ENCODE results near the gene TAS2R38.
"Not testable (repeated sequence)": the region's sequence is repeated elsewhere in the genome, so short reads cannot be mapped to it uniquely, and the experiment has no call there.

TAS2R38 gene

GRCh38 chr7:141993354-141993753, 19.8 kb upstream of the TAS2R38 start:
- Histone ChIP-seq H2BK15ac (replicated peaks; ENCODE audit: low read depth) (no peak overlapping the region), H3K18ac (ENCODE audit: low read length) (no peak overlapping the region), H2AK5ac (ENCODE audit: low read length) (no peak overlapping the region), H3K27me3 (ENCODE audit: insufficient read depth, low read length, poor library complexity) (no peaks in the 10 kb centered on the region), H2BK120ac (ENCODE audit: low read depth, low read length) (no peak overlapping the region), H4K5ac (ENCODE audit: low read length) (no peak overlapping the region), H3K23ac (ENCODE audit: low read length) (no peak overlapping the region), H3K79me2 (ENCODE audit: control insufficient read depth, insufficient read depth, low read length) (no peaks in the 10 kb centered on the region), H2BK5ac (ENCODE audit: low read length) (no peak overlapping the region), H3K79me1 (ENCODE audit: low read length) (no peaks in the 10 kb centered on the region), H4K8ac (ENCODE audit: low read depth, low read length) (no peak overlapping the region), H3K4me3 (ENCODE audit: low read length) (no peak overlapping the region), H3K9ac (ENCODE audit: low read length) (no peak overlapping the region), H3K27ac (ENCODE audit: low read depth, low read length) (no peak overlapping the region), H3K4me1 (ENCODE audit: control insufficient read depth, low read depth, low read length) (no peaks in the 10 kb centered on the region), H3K4me2 (ENCODE audit: low read length) (no peak overlapping the region), H3K56ac (ENCODE audit: low read length) (no peak overlapping the region), H3K4ac (ENCODE audit: low read depth, low read length) (no peak overlapping the region), H3K36me3 (ENCODE audit: control insufficient read depth, insufficient read depth, low read length) (no peaks in the 10 kb centered on the region)
- no peak for DNase-seq
- WGBS (ENCODE audit: extremely low coverage, insufficient coverage, low lambda C conversion rate) = no CpG with 5 or more reads among the region's 1 CpG

GRCh38 chr7:141992688-141993087, 19.1 kb upstream of the TAS2R38 start:
- no peak overlapping the region for H4K5ac ChIP-seq (ENCODE audit: low read length)
- no peak overlapping the region for H2BK120ac ChIP-seq (ENCODE audit: low read depth, low read length)
- H2AK5ac ChIP-seq (ENCODE audit: low read length) = no peak overlapping the region
- no peak overlapping the region for H3K4me3 ChIP-seq (ENCODE audit: low read length)
- no peak overlapping the region for H3K4ac ChIP-seq (ENCODE audit: low read depth, low read length)
- no peak overlapping the region for H3K27ac ChIP-seq (ENCODE audit: low read depth, low read length)
- no peak overlapping the region for H2BK5ac ChIP-seq (ENCODE audit: low read length)
- DNase-seq = no peak
- WGBS (ENCODE audit: extremely low coverage, insufficient coverage, low lambda C conversion rate) = no CpG with 5 or more reads among the region's 4 CpGs
- H3K79me2 ChIP-seq (ENCODE audit: control insufficient read depth, insufficient read depth, low read length) = no peaks in the 10 kb centered on the region
- no peak overlapping the region for H3K56ac ChIP-seq (ENCODE audit: low read length)
- H3K4me1 ChIP-seq (ENCODE audit: control insufficient read depth, low read depth, low read length) = no peaks in the 10 kb centered on the region
- H3K27me3 ChIP-seq (ENCODE audit: insufficient read depth, low read length, poor library complexity) = no peaks in the 10 kb centered on the region
- no peaks in the 10 kb centered on the region for H3K36me3 ChIP-seq (ENCODE audit: control insufficient read depth, insufficient read depth, low read length)
- H2BK15ac ChIP-seq (replicated peaks; ENCODE audit: low read depth) = no peak overlapping the region
- no peaks in the 10 kb centered on the region for H3K79me1 ChIP-seq (ENCODE audit: low read length)
- H3K23ac ChIP-seq (ENCODE audit: low read length) = no peak overlapping the region
- H3K4me2 ChIP-seq (ENCODE audit: low read length) = no peak overlapping the region
- no peak overlapping the region for H4K8ac ChIP-seq (ENCODE audit: low read depth, low read length)
- H3K9ac ChIP-seq (ENCODE audit: low read length) = no peak overlapping the region
- no peak overlapping the region for H3K18ac ChIP-seq (ENCODE audit: low read length)

GRCh38 chr7:141992156-141992555, 18.6 kb upstream of the TAS2R38 start:
- H3K36me3 ChIP-seq (ENCODE audit: control insufficient read depth, insufficient read depth, low read length) = no peaks in the 10 kb centered on the region
- H3K9ac ChIP-seq (ENCODE audit: low read length) = no peak overlapping the region
- H3K4ac ChIP-seq (ENCODE audit: low read depth, low read length) = no peak overlapping the region
- no peak overlapping the region for H2BK15ac ChIP-seq (replicated peaks; ENCODE audit: low read depth)
- no peak overlapping the region for H2AK5ac ChIP-seq (ENCODE audit: low read length)
- H2BK5ac ChIP-seq (ENCODE audit: low read length) = no peak overlapping the region
- H2BK120ac ChIP-seq (ENCODE audit: low read depth, low read length) = no peak overlapping the region
- DNase-seq = no peak
- no peaks in the 10 kb centered on the region for H3K4me1 ChIP-seq (ENCODE audit: control insufficient read depth, low read depth, low read length)
- no peak overlapping the region for H3K23ac ChIP-seq (ENCODE audit: low read length)
- H3K27ac ChIP-seq (ENCODE audit: low read depth, low read length) = no peak overlapping the region
- H3K4me2 ChIP-seq (ENCODE audit: low read length) = no peak overlapping the region
- no peaks in the 10 kb centered on the region for H3K27me3 ChIP-seq (ENCODE audit: insufficient read depth, low read length, poor library complexity)
- H3K56ac ChIP-seq (ENCODE audit: low read length) = no peak overlapping the region
- no peaks in the 10 kb centered on the region for H3K79me2 ChIP-seq (ENCODE audit: control insufficient read depth, insufficient read depth, low read length)
- WGBS (ENCODE audit: extremely low coverage, insufficient coverage, low lambda C conversion rate) = no CpG with 5 or more reads among the region's 2 CpGs
- no peaks in the 10 kb centered on the region for H3K79me1 ChIP-seq (ENCODE audit: low read length)
- H3K4me3 ChIP-seq (ENCODE audit: low read length) = no peak overlapping the region
- no peak overlapping the region for H4K8ac ChIP-seq (ENCODE audit: low read depth, low read length)
- no peak overlapping the region for H3K18ac ChIP-seq (ENCODE audit: low read length)
- H4K5ac ChIP-seq (ENCODE audit: low read length) = no peak overlapping the region

- Histone ChIP-seq H3K4me1 (ENCODE audit: control insufficient read depth, low read depth, low read length) (no peaks in the 10 kb centered on the region), H3K56ac (ENCODE audit: low read length) (no peak overlapping the region), H3K23ac (ENCODE audit: low read length) (no peak overlapping the region), H2AK5ac (ENCODE audit: low read length) (no peak overlapping the region), H3K36me3 (ENCODE audit: control insufficient read depth, insufficient read depth, low read length) (no peaks in the 10 kb centered on the region), H3K9ac (ENCODE audit: low read length) (no peak overlapping the region), H3K79me1 (ENCODE audit: low read length) (no peaks in the 10 kb centered on the region), H3K4me2 (ENCODE audit: low read length) (no peak overlapping the region), H4K5ac (ENCODE audit: low read length) (no peak overlapping the region), H3K27ac (ENCODE audit: low read depth, low read length) (no peak overlapping the region), H2BK120ac (ENCODE audit: low read depth, low read length) (no peak overlapping the region), H2BK15ac (replicated peaks; ENCODE audit: low read depth) (no peak overlapping the region), H3K4me3 (ENCODE audit: low read length) (no peak overlapping the region), H2BK5ac (ENCODE audit: low read length) (no peak overlapping the region), H4K8ac (ENCODE audit: low read depth, low read length) (no peak overlapping the region), H3K79me2 (ENCODE audit: control insufficient read depth, insufficient read depth, low read length) (no peaks in the 10 kb centered on the region), H3K4ac (ENCODE audit: low read depth, low read length) (no peak overlapping the region), H3K27me3 (ENCODE audit: insufficient read depth, low read length, poor library complexity) (no peaks in the 10 kb centered on the region), H3K18ac (ENCODE audit: low read length) (no peak overlapping the region)
- DNase-seq = no peak
- no CpG with 5 or more reads among the region's 6 CpGs for whole genome bisulfite sequencing (ENCODE audit: extremely low coverage, insufficient coverage, low lambda C conversion rate)
Observed at GRCh38 chr7:141991140-141991539, 17.6 kb upstream of the TAS2R38 start.

GRCh38 chr7:141990011-141990725, 16.6 kb upstream of the TAS2R38 start:
- H2AK5ac ChIP-seq (ENCODE audit: low read length) = no peak overlapping the region
- no peak overlapping the region for H3K4me2 ChIP-seq (ENCODE audit: low read length)
- no peaks in the 10 kb centered on the region for H3K4me1 ChIP-seq (ENCODE audit: control insufficient read depth, low read depth, low read length)
- H2BK120ac ChIP-seq (ENCODE audit: low read depth, low read length) = no peak overlapping the region
- no peak overlapping the region for H3K27ac ChIP-seq (ENCODE audit: low read depth, low read length)
- no peak overlapping the region for H3K4me3 ChIP-seq (ENCODE audit: low read length)
- H3K23ac ChIP-seq (ENCODE audit: low read length) = no peak overlapping the region
- H3K9ac ChIP-seq (ENCODE audit: low read length) = no peak overlapping the region
- H3K36me3 ChIP-seq (ENCODE audit: control insufficient read depth, insufficient read depth, low read length) = no peaks in the 10 kb centered on the region
- DNase-seq = no peak
- no peak overlapping the region for H2BK15ac ChIP-seq (replicated peaks; ENCODE audit: low read depth)
- no peaks in the 10 kb centered on the region for H3K79me2 ChIP-seq (ENCODE audit: control insufficient read depth, insufficient read depth, low read length)
- no peaks in the 10 kb centered on the region for H3K79me1 ChIP-seq (ENCODE audit: low read length)
- no peak overlapping the region for H2BK5ac ChIP-seq (ENCODE audit: low read length)
- H3K56ac ChIP-seq (ENCODE audit: low read length) = no peak overlapping the region
- no CpG with 5 or more reads among the region's 2 CpGs for WGBS (ENCODE audit: extremely low coverage, insufficient coverage, low lambda C conversion rate)
- H4K8ac ChIP-seq (ENCODE audit: low read depth, low read length) = no peak overlapping the region
- no peak overlapping the region for H4K5ac ChIP-seq (ENCODE audit: low read length)
- H3K18ac ChIP-seq (ENCODE audit: low read length) = no peak overlapping the region
- H3K27me3 ChIP-seq (ENCODE audit: insufficient read depth, low read length, poor library complexity) = no peaks in the 10 kb centered on the region
- no peak overlapping the region for H3K4ac ChIP-seq (ENCODE audit: low read depth, low read length)

- H3K4me1 ChIP-seq (ENCODE audit: control insufficient read depth, low read depth, low read length); H3K18ac ChIP-seq (ENCODE audit: low read length); H4K5ac ChIP-seq (ENCODE audit: low read length); H3K36me3 ChIP-seq (ENCODE audit: control insufficient read depth, insufficient read depth, low read length); H2BK5ac ChIP-seq (ENCODE audit: low read length); H3K56ac ChIP-seq (ENCODE audit: low read length); H3K79me1 ChIP-seq (ENCODE audit: low read length); H3K27ac ChIP-seq (ENCODE audit: low read depth, low read length); H2BK120ac ChIP-seq (ENCODE audit: low read depth, low read length); H3K9ac ChIP-seq (ENCODE audit: low read length); H3K4me2 ChIP-seq (ENCODE audit: low read length); DNase-seq; H2AK5ac ChIP-seq (ENCODE audit: low read length); H3K4me3 ChIP-seq (ENCODE audit: low read length); H4K8ac ChIP-seq (ENCODE audit: low read depth, low read length); H3K23ac ChIP-seq (ENCODE audit: low read length); H3K4ac ChIP-seq (ENCODE audit: low read depth, low read length); H3K79me2 ChIP-seq (ENCODE audit: control insufficient read depth, insufficient read depth, low read length); H3K27me3 ChIP-seq (ENCODE audit: insufficient read depth, low read length, poor library complexity); H2BK15ac ChIP-seq (replicated peaks; ENCODE audit: low read depth): not testable (repeated sequence)
- no CpG with 5 or more reads among the region's 4 CpGs for WGBS (ENCODE audit: extremely low coverage, insufficient coverage, low lambda C conversion rate)
Observed at GRCh38 chr7:141987803-141988202, 14.2 kb upstream of the TAS2R38 start.
